GM19193 (cell line): ENCODE data around the gene CAPN3.

Source experiments
- POLR2A ChIP-seq: IDR thresholded peaks from 4 replicates; pipeline ENCODE4 v1.6.1; 2011; ENCODE audit not compliant: insufficient read depth, insufficient read length; ENCODE audit errors: extremely low read depth

CAPN3 gene

DNA sequence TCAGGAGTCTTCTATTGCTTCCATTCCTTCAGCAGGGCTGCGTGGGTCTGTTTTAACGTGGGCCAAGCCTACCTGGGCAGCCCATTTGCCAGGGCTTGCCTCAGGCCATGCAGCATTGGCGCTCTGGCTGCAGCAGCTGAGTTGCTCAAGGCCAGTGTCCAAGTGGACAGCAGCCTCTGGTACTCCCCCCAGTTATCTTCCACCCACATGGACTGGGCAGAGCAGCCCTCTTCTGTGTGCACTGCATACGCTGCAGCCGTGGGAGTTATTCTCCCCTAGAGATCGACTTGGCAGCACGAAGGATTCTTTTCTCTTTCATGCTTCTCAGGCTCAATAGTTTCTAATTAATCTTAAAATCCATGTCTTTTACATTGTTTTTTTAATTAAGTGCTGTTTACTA lies 6.9 kb upstream of the CAPN3 start:
- no peak for TF ChIP-seq POLR2A

DNA sequence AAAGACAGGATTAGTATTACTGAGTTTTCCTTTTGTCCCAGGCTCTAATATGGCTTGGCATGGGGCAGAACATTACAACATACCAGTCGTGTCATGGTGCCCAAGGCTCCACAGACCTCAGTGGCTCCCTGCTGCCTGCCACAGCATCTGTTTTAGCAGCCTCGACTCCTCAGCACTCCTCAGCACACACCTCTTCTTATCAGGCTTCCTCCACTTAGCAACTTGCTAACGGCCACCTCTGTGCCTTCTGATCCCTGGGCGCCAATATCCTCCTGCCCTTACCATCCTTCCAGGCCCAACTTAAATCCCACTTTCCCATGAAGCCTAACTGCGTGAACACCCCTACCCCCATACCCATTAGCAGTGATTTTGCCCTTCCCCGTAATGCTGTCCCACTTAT lies 6.2 kb upstream of the CAPN3 start:
- no peak for TF ChIP-seq POLR2A

DNA sequence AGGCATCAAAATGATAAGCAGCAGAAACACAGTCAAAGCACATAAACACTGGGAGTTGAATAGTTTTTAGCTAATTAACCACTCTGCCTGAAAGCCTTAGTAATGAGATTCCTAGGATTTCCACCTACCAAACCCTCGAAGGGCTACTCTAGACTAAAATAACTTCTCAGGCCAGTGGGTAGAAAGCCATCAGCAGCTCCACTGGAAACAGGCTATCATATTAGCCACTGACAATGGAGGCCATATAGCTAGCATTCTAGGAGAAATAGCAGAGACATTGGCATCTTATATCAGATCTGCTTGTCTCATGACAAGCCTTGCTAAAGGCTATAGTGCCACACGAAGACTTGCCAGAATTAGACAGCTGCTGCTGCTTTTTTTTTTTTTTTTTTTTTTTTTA lies 4.5 kb upstream of the CAPN3 start:
- no peak for TF ChIP-seq POLR2A

DNA sequence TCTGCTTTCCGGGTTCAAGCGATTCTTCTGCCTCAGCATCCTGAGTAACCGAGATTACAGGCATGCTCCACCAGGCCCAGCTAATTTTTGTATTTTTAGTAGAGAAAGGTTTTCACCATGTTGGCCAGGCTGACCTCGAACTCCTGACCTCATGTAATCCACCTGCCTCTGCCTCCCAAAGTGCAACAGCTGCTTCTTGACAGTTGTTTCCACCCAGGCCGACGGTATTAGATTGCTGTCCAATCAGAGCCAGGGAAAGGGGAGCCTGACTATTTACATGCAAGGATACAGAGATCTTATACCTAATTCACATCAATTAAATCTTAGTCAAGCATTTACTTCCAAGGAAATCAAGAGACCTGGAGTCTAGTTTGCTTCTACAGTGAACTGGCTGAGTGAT lies 4.0 kb upstream of the CAPN3 start:
- no peak for TF ChIP-seq POLR2A

DNA sequence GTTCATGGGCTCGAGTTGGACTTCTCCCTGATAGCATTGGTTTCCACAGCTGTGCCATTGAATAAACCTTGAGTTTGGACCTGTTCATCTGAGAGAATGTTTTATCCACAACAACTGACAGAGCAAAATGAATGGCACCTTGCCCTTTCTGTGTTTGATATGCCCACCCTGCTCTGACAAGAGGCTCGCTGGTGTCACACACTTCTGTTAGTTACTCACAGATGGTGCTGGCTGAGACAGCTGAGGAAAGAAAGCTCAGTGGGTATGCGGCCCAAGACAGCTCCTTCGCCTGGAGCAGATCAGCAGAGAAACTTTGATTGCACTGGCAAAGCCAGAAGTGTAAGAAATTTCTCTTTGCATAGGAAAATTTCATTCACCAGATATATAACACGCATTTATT lies 2.5 kb upstream of the CAPN3 start:
- no peak for TF ChIP-seq POLR2A

DNA sequence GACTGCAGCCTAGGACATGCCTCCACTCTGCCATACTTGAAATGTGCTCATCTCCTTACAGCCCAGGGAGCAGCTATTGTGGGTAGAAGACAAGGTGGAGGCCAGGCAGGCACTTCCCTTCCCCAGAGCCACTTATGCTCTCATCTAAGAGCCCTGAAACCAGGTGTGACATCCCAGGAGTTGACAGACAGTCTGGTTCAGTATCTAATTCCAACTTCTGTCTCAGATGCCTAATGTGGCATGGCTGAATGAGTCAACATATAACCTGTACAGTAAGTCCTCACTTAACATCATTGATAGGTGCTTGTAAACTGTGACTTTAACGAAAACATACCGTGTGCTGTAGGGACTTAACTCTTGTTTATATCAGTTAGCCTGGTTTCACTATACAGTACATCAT lies 1.2 kb upstream of the CAPN3 start:
- TF ChIP-seq POLR2A = no peak

DNA sequence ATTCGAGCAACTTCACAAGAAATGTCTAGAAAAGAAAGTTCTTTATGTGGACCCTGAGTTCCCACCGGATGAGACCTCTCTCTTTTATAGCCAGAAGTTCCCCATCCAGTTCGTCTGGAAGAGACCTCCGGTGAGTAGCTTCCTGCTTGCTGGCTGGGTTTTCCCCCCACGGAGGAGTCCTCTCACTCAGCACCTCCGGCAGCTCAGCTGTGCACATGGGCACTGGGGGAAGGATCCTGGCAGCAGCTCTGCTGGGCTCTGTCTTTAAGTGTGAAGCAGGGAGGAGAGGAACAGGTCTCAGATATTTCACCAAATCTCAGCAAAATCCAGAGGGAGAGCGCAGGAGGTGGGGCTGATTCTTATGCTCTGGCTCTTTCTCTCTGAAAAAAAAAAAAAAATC lies 684 bp downstream of the CAPN3 start:
- no peak for TF ChIP-seq POLR2A

DNA sequence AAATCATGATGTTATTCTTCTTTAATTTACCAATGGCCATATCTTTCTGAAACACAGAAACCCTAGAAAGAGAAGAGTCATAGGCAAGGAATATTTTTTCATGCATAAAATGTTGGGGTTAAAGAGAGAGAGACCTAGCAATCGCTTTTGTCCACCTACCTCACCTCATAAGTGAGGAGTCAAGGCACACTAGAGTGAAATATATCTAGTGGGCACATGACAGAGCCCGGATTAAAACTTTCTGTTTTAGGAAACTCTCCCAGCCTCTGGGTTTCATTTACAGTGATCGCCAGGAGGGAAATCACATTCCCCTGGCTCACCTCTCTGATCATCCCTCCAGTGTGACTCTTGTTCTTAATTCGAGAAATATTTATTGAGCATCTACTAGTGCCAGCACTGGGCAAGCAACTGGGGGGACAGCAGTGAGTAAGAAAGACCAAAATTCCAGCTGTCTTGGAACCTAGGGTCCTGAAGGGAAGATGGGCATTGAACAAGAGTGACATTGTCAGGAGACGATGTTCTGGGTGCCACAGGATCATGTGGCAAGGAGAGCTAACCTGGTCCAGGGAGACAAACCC lies 1.3 kb downstream of the CAPN3 start:
- TF ChIP-seq POLR2A = no peak

DNA sequence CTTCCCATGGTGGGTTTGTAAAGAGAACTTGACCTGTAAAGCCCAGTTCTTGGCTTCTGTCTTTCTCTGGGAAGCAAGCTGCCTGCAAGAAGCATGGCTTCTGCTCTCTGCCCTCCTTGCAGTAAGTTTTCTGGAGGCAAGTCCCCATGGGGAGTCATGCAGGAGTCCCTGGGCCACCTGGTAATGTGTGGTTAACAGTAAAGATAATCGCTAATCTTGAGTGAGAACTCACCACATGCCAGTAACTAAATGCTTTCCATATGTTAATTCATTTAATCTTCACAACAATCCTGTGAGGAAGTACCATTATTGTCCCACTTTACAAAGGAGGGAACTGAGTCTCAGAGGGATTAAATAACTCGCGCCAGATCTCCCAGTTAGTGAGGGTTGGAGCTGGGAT lies 4.2 kb downstream of the CAPN3 start:
- TF ChIP-seq POLR2A = no peak

DNA sequence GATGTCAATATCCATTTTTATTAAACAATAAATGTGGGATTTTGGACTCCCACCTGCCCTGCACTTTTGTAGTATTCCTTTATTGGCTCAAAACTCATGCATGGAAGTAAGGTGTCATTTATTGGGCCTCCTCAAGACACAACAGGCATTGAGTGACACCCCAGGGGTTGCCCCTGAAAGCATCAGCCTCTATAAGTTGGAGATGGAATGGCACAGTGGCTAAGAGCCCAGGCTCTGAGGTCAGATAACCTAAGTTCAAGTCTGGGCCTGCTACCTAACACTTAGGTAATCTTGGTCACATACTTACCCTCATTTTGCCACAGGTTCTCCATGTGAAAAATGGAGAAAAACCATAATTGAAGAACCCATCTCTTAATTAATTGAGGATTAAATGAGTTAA lies 4.6 kb downstream of the CAPN3 start:
- TF ChIP-seq POLR2A = no peak

DNA sequence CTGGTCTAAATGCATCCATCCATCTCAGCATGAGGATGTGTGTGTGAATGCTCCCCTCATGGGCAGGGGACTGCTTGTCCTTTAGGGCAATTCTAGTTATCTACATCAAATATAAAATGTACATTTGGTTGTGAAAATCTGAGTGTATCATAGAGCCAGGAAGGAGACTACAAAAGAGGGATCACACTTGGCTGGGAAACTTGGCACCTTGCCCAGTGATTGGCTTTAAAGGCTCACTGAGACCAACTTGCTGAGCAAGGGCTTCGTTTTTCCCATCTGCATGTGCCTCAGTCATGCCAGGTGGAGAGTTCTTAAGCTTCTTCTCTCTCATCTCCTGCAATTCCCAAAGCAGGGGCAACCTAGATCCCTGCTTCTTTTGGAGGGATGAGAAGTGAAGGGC lies 5.2 kb downstream of the CAPN3 start:
- TF ChIP-seq POLR2A = no peak

DNA sequence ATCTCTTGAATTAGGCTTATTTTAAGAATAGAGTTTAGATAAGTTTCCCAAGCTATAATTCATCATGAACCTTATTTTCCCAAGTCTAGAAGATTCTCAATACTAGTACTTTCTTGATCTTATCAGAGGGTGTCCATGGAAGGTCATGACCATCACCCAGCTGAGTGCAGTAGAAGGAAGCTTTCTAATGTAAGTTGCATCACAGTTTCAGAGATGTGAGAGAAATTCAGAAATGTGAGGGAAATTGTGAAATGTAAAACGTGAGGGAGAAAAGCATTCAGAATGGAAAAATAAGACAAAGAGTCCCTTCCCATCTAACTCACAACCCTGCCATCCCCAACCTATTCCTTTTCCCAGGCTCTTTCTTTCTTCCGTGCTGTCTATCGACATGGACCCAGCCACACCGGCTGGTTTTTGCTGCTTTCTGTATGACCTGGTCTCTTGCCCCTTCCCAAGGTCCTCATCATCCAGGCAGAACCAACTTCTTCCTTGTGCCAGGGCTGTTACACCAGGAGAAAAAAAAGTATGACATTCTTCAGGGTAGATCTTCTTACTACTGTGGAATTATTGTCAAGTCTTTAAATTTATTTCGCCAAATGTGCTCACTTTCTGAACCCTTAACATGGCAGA lies 6.7 kb downstream of the CAPN3 start:
- TF ChIP-seq POLR2A = no peak

DNA sequence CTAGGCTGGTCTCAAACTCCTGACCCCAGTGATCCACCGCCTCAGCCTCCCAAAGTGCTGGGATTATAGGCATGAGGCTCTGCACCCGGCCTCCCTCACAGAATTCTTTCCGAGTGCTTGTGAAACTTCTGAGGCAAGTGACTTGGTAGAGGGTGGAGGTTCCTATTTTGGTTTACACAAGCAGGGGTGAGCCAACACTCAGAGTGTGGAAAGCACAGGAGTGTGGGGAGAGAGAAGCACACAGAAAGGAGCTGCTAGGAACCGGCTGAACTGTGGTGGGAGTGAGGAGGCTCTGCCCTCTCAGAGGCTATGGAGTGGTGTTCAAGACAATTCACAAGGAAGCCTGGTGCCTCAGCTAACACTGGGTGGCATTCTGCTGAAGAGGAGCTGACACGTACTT lies 7.7 kb downstream of the CAPN3 start:
- TF ChIP-seq POLR2A = no peak

DNA sequence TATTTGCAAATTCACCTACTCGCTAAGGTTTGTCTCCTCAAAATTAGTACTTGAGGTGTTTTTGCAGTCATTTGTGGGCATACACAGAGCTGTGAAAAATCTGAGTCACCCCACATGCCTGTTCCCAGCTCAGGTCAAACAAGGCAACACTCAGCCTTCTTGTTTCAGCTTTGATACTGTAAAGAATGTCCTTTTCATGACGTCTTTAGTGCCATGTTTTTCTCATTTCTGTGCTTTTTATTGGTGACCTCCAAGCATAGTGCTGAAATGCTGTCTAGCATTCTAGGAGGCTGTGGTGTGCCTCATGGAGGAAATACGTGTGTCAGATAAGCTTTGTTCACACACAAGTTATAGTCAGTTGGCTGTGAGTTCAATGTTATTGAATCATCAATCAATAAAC lies 8.8 kb downstream of the CAPN3 start:
- TF ChIP-seq POLR2A = no peak

DNA sequence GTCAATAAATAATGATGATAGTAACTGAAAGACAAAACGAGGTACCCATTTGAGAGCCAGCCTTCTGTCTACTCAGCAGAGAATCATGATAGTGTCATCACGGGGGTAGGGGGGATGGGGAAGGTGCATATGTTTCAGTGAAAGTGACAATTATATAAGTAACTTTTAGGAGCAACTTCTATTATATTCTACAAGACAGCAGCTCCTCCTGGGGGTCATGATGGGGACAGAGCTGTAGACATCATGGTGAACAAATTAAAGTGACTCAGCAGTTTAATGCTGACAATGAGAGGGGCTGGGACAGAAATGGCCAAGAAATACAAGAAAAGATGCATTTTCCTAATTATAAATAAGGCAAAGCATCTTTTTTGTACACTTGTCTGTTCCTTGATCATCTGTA lies 11.8 kb downstream of the CAPN3 start:
- TF ChIP-seq POLR2A = no peak

DNA sequence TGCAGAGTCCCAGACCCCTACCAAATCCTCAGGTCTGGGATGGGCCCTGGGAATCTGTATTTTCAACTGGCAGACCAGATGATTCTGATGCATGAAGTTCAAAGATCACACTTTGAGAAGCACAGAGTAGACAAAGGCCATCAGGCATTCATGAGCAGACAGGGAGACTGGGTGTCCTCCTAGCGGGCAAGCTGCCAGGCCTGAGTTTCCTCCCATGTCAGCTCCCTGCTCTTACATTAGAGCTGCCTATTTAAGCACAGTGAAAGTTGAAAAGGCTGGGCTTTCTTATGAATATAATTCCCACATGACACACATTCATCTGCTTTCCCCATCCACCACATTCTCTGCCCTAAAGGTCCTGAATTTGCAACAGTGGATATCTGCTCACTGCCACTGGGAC lies 14.0 kb downstream of the CAPN3 start:
- no peak for TF ChIP-seq POLR2A

DNA sequence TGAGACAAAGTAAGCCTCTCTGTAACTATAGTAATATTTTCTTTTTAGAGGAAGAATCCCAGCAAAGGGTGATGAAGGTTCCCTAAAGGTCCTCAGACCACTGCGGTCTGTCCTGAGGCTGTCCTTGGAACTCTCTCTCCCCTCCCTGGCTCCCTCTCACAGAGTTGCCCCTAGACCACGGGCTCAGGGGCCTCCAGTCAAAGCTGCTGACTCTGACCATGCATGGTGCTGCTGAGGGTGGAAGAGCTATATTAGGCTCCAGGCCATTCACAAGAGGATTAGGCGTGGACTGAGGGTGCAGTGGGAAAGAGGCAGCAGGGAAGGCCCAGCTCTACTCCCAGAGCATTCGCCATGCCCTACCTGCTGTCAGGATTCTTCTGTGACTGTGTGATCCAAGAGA lies 14.6 kb downstream of the CAPN3 start:
- TF ChIP-seq POLR2A = no peak
